Motor neuron (in vitro differentiated cells): ENCODE measurements around the gene ACOX2. TPM values are rescaled to one million over a fixed set of nuclear protein-coding genes. Genes with fewer than 3 reads are reported as not detected.
A peak's percentile ranks its signal among the peaks of the same experiment; 100 is the strongest.

Experiments
- ATAC-seq, 8 experiments: fragments of 200-7000 bp; cut with Tn5 transposase; replicated peaks in 6 of 8; 2 replicates each; pipeline ENCODE4 v1.8.0; 2021; ENCODE audit warnings: mild to moderate bottlenecking in 8 of 8, moderate library complexity in 8 of 8
- H3K27ac ChIP-seq, 2 donors: fragments of 250-450 bp; sonication (Bioruptor Pico); 2 replicates each; pipeline ENCODE4 v1.9.0; 2021; ENCODE audit warnings: antibody characterized with exemption in 2 of 2, mild to moderate bottlenecking in 2 of 2, moderate library complexity in 1 of 2
- H3K4me1 ChIP-seq, 2 donors: fragments of 250-450 bp; sonication (Bioruptor Pico); replicated peaks in 1 of 2; 2 replicates each; pipeline ENCODE4 v1.6.1; 2021; ENCODE audit warnings: antibody characterized with exemption in 2 of 2, mild to moderate bottlenecking in 2 of 2, moderate library complexity in 1 of 2
- H3K4me3 ChIP-seq, 5 donors: fragments of 250-450 bp; sonication (Bioruptor Pico); 2 replicates each; pipeline ENCODE4 v1.9.0; 2021; ENCODE audit warnings: antibody characterized with exemption in 5 of 5, mild to moderate bottlenecking in 5 of 5, moderate library complexity in 4 of 5
- WGBS, 10 experiments: fragments of 450-650 bp; shearing (Covaris generic); methylation state at CpG; one replicate each; pipeline ENCODE4 v1.0.0; 2022; 5-methylcytosine and 5-hydroxymethylcytosine counted together
- in situ Hi-C, 9 experiments: fragments of 400-800 bp; cut with MboI; loops; one replicate each; pipeline ENCODE4 v1.15.0; 2021; ENCODE audit warnings: low sequenced_read_pairs in 9 of 9, low pct_unique_long_range_greater_than_20kb in 2 of 9; ENCODE audit not compliant: unreplicated experiment in 9 of 9
- total RNA-seq, 8 experiments: library from RNA; unstranded; fragments of 300-600 nt; gene quantifications; 2 replicates each; pipeline versions ENCODE4 v1.2.3 to v1.2.4, GENCODE V29; 2022

Gene ACOX2
- total RNA-seq, 8 experiments from 2014 or later: 0.33 to 17.4 (median 5.3) TPM

- in situ Hi-C loops: loop anchor here in 3 of 9 experiments (25.0 kb wide), 2 partner anchors 202 to 227 kb away; partner anchors contain the start of genes HTD2 (in 2 of the 3), RPP14 (in 2 of the 3) and PXK (in 1 of the 3)
- 17 to 100% (median 68%) methylated on average over 1 to 10 of the region's 10 CpGs for WGBS, 10 experiments
- Histone ChIP-seq H3K4me1 (peaks cover 22 to 24% of the 10 kb centered on the region in 2 donors), H3K4me3 (no peak overlapping the region), H3K27ac (no peak overlapping the region)
- ATAC-seq: peak in 6 of 8 experiments; percentile 57 to 92 (median 70)
Measured at GRCh38 chr3:58539626-58540025, 2.6 kb upstream of the ACOX2 start.

GRCh38 chr3:58537412-58538301 lies 667 bp upstream of the ACOX2 start:
- no peak for ATAC-seq
- H3K4me3 ChIP-seq: no peak overlapping the region
- H3K4me1 ChIP-seq: peaks cover 24 to 28% of the 10 kb centered on the region in 2 donors
- 14 to 100% (median 90%) methylated on average over 1 to 4 of the region's 4 CpGs; no CpG with 5 or more reads in 3 of the 10 experiments for WGBS, 10 experiments
- in situ Hi-C loops: loop anchor here in 3 of 9 experiments (25.0 kb wide), 2 partner anchors 200 to 225 kb away; partner anchors contain the start of genes HTD2 (in 2 of the 3), RPP14 (in 2 of the 3) and PXK (in 1 of the 3)
- H3K27ac ChIP-seq: no peak overlapping the region

GRCh38 chr3:58535531-58536500 lies 1.2 kb downstream of the ACOX2 start:
- Histone ChIP-seq H3K4me3 (no peak overlapping the region), H3K4me1 (peaks cover 24 to 30% of the 10 kb centered on the region in 2 donors), H3K27ac (no peak overlapping the region)
- WGBS, 10 experiments: 17 to 67% (median 40%) methylated on average over 1 to 2 of the region's 2 CpGs; no CpG with 5 or more reads in 2 of the 10 experiments
- ATAC-seq: peak in 1 of 8 experiments; percentile 44
- in situ Hi-C loops: loop anchor here in 3 of 9 experiments (25.0 kb wide), 2 partner anchors 199 to 224 kb away; partner anchors contain the start of genes HTD2 (in 2 of the 3), RPP14 (in 2 of the 3) and PXK (in 1 of the 3)

GRCh38 chr3:58534592-58535494 lies 2.1 kb downstream of the ACOX2 start:
- 85 to 100% (median 100%) methylated on average over 1 to 9 of the region's 9 CpGs; no CpG with 5 or more reads in 4 of the 10 experiments for WGBS, 10 experiments
- Histone ChIP-seq H3K4me3 (no peak overlapping the region), H3K27ac (no peak overlapping the region), H3K4me1 (peaks cover 24 to 29% of the 10 kb centered on the region in 2 donors)
- ATAC-seq: no peak
- in situ Hi-C loops: loop anchor here in 3 of 9 experiments (25.0 kb wide), 2 partner anchors 198 to 223 kb away; partner anchors contain the start of genes HTD2 (in 2 of the 3), RPP14 (in 2 of the 3) and PXK (in 1 of the 3)

GRCh38 chr3:58532794-58533220 lies 4.2 kb downstream of the ACOX2 start:
- Histone ChIP-seq H3K27ac (no peak overlapping the region), H3K4me1 (peaks cover 20 to 21% of the 10 kb centered on the region in 2 donors), H3K4me3 (no peak overlapping the region)
- WGBS, 10 experiments: 0 to 82% (median 20%) methylated on average over 1 to 5 of the region's 11 CpGs; no CpG with 5 or more reads in 5 of the 10 experiments
- in situ Hi-C loops: loop anchor here in 3 of 9 experiments (25.0 kb wide), 2 partner anchors 196 to 221 kb away; partner anchors contain the start of genes HTD2 (in 2 of the 3), RPP14 (in 2 of the 3) and PXK (in 1 of the 3)
- ATAC-seq: peak; percentile 66 to 94 (median 88)

- in situ Hi-C loops: loop anchor here in 3 of 9 experiments (25.0 kb wide), 2 partner anchors 195 to 220 kb away; partner anchors contain the start of genes HTD2 (in 2 of the 3), RPP14 (in 2 of the 3) and PXK (in 1 of the 3)
- Histone ChIP-seq H3K4me1 (peaks cover 16 to 19% of the 10 kb centered on the region in 2 donors), H3K4me3 (no peak overlapping the region), H3K27ac (no peak overlapping the region)
- WGBS, 10 experiments: 20 to 100% (median 90%) methylated on average over 1 to 2 of the region's 2 CpGs; no CpG with 5 or more reads in 1 of the 10 experiments
- no peak for ATAC-seq
Measured at GRCh38 chr3:58531956-58532355, 5.0 kb downstream of the ACOX2 start.

GRCh38 chr3:58531555-58531954 lies 5.4 kb downstream of the ACOX2 start:
- in situ Hi-C loops: loop anchor here in 3 of 9 experiments (25.0 kb wide), 2 partner anchors 194 to 219 kb away; partner anchors contain the start of genes HTD2 (in 2 of the 3), RPP14 (in 2 of the 3) and PXK (in 1 of the 3)
- ATAC-seq: no peak
- WGBS, 10 experiments: 80 to 100% (median 95%) methylated on average over 1 to 4 of the region's 7 CpGs; no CpG with 5 or more reads in 5 of the 10 experiments

GRCh38 chr3:58530354-58530865 lies 6.6 kb downstream of the ACOX2 start:
- Histone ChIP-seq H3K4me3 (no peak overlapping the region), H3K27ac (no peak overlapping the region), H3K4me1 (peaks cover 2 to 6% of the 10 kb centered on the region in 2 donors)
- 80 to 100% (median 93%) methylated on average over 2 to 6 of the region's 18 CpGs; no CpG with 5 or more reads in 7 of the 10 experiments for whole genome bisulfite sequencing, 10 experiments
- no peak for ATAC-seq
- in situ Hi-C loops: loop anchor here in 3 of 9 experiments (25.0 kb wide), 2 partner anchors 193 to 218 kb away; partner anchors contain the start of genes HTD2 (in 2 of the 3), RPP14 (in 2 of the 3) and PXK (in 1 of the 3)

More at GRCh38 chr3:58531555-58531954, 5.4 kb downstream of the ACOX2 start:
- H3K27ac ChIP-seq: no peak overlapping the region
- no peak overlapping the region for H3K4me3 ChIP-seq
- peaks cover 12 to 15% of the 10 kb centered on the region in 2 donors for H3K4me1 ChIP-seq

GRCh38 chr3:58529516-58530353 lies 7.3 kb downstream of the ACOX2 start:
- peak in 7 of 8 experiments; percentile 5 to 52 (median 49) for ATAC-seq
- in situ Hi-C loops: loop anchor here in 3 of 9 experiments (25.0 kb wide), 2 partner anchors 192 to 217 kb away; partner anchors contain the start of genes HTD2 (in 2 of the 3), RPP14 (in 2 of the 3) and PXK (in 1 of the 3)
- H3K4me3 ChIP-seq: no peak overlapping the region
- WGBS, 10 experiments: 13 to 100% (median 66%) methylated on average over 2 to 4 of the region's 15 CpGs; no CpG with 5 or more reads in 6 of the 10 experiments
- peaks cover 2 to 6% of the 10 kb centered on the region in 2 donors for H3K4me1 ChIP-seq
- H3K27ac ChIP-seq: no peak overlapping the region

- H3K27ac ChIP-seq: no peak overlapping the region
- WGBS, 10 experiments: 80 to 88% methylated on average over 1 to 3 of the region's 6 CpGs; no CpG with 5 or more reads in 8 of the 10 experiments
- in situ Hi-C loops: loop anchor here in 3 of 9 experiments (25.0 kb wide), 2 partner anchors 191 to 216 kb away; partner anchors contain the start of genes HTD2 (in 2 of the 3), RPP14 (in 2 of the 3) and PXK (in 1 of the 3)
- peak in 2 of 8 experiments; percentile 20 to 43 for ATAC-seq
- H3K4me3 ChIP-seq: no peak overlapping the region
- peaks cover 2 to 6% of the 10 kb centered on the region in 2 donors for H3K4me1 ChIP-seq
Measured at GRCh38 chr3:58528629-58529028, 8.4 kb downstream of the ACOX2 start.
